Suprapubic skin (tissue), 4 donors: Measurements from ENCODE around the gene CAMK2A. TPM values are rescaled to one million over a fixed set of nuclear protein-coding genes. Genes with fewer than 3 reads are reported as not detected.

Experiments
- DNase-seq, 2 donors: peaks; one replicate each; pipeline ENCODE4 v3.0.0-alpha.2; 2019; ENCODE audit warnings: low spot score in 2 of 2
- H3K27ac ChIP-seq: fragments of 200-600 bp; sonication (generic); one replicate; pipeline ENCODE4 v1.5.1; 2019
- H3K27me3 ChIP-seq: fragments of 200-600 bp; sonication (generic); one replicate; pipeline ENCODE4 v1.5.1; 2019
- H3K36me3 ChIP-seq: fragments of 200-600 bp; sonication (generic); one replicate; pipeline ENCODE4 v1.5.1; 2019
- H3K4me1 ChIP-seq: fragments of 200-600 bp; sonication (generic); one replicate; pipeline ENCODE4 v1.5.1; 2019
- H3K4me3 ChIP-seq: fragments of 200-600 bp; sonication (generic); one replicate; pipeline ENCODE4 v1.5.1; 2019; ENCODE audit warnings: mild to moderate bottlenecking
- H3K9me3 ChIP-seq: fragments of 200-600 bp; sonication (generic); one replicate; pipeline ENCODE4 v1.5.1; 2019
- EP300 ChIP-seq: sonication (generic); formaldehyde crosslinking; IDR thresholded peaks from one replicate; pipeline ENCODE4 v1.6.1; 2017; ENCODE audit warnings: antibody characterized with exemption
- POLR2A ChIP-seq, 2 donors: fragments of 450-650 bp; IDR thresholded peaks; one replicate each; pipeline ENCODE4 v1.6.1; 2017; ENCODE audit warnings: antibody characterized with exemption in 2 of 2, mild to moderate bottlenecking in 2 of 2, moderate library complexity in 2 of 2
- POLR2AphosphoS5 ChIP-seq, 3 donors: sonication (generic); formaldehyde crosslinking; IDR thresholded peaks; one replicate each; pipeline ENCODE4 v1.6.1; 2017; ENCODE audit warnings: antibody characterized with exemption in 3 of 3
- WGBS: methylation state at CpG from one replicate; pipeline ENCODE4 v1.1.5; 2018; 5-methylcytosine and 5-hydroxymethylcytosine counted together
- total RNA-seq, 4 donors: library from RNA; depleted of rRNA; stranded (reverse); fragments of >200 nt; gene quantifications; one replicate each; pipeline ENCODE4 v1.1.0, GENCODE V29; 2016
- TF ChIP-seq, protein P1 (sequence below), 2 donors: fragments of 200-600 bp in 1 of 2; fragments of 450-650 bp in 1 of 2; sonication (generic) in 1 of 2; IDR thresholded peaks; one replicate each; pipeline ENCODE4 v1.5.1; 2016 to 2019; ENCODE audit warnings: antibody characterized with exemption in 2 of 2, mild to moderate bottlenecking in 1 of 2, moderate library complexity in 1 of 2

CAMK2A gene
- total RNA-seq, 4 donors from 2014 or later, result 0.26 to 0.64 TPM; not detected in 2

DNA sequence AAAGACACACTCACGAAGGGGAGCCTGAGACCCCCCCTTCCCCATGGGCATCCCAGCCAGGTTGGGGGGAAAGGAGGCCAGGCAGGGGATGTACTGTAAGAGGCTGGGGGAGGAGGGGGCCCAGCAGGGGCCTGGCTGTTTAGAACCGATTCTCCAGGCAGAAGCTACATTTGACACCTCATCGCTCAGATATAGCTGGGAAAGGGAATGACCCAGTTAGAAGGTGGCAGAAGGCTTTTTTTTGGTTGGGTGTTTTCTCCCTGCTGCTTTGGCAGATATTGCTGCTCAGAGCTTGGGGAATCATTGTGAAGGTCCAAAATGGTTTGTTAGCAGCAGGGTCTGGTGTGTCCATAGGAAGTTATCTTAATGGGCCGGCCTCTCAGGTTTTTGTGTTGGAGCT, 117.0 kb downstream of the CAMK2A start:
- WGBS, result 98% methylated on average over 3 of the region's 4 CpGs
- peaks cover 7% of the 10 kb centered on the region for H3K27me3 ChIP-seq
- TF ChIP-seq, protein P1, sequence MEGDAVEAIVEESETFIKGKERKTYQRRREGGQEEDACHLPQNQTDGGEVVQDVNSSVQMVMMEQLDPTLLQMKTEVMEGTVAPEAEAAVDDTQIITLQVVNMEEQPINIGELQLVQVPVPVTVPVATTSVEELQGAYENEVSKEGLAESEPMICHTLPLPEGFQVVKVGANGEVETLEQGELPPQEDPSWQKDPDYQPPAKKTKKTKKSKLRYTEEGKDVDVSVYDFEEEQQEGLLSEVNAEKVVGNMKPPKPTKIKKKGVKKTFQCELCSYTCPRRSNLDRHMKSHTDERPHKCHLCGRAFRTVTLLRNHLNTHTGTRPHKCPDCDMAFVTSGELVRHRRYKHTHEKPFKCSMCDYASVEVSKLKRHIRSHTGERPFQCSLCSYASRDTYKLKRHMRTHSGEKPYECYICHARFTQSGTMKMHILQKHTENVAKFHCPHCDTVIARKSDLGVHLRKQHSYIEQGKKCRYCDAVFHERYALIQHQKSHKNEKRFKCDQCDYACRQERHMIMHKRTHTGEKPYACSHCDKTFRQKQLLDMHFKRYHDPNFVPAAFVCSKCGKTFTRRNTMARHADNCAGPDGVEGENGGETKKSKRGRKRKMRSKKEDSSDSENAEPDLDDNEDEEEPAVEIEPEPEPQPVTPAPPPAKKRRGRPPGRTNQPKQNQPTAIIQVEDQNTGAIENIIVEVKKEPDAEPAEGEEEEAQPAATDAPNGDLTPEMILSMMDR (IDR thresholded peaks at IDR 0.05), result no peak
- H3K27ac ChIP-seq, result no peak overlapping the region
- H3K4me3 ChIP-seq, result no peak overlapping the region
- H3K4me1 ChIP-seq, result peaks cover 10% of the 10 kb centered on the region
- H3K9me3 ChIP-seq, result no peaks in the 10 kb centered on the region
- no peaks in the 10 kb centered on the region for H3K36me3 ChIP-seq
- DNase-seq, result no peak

DNA sequence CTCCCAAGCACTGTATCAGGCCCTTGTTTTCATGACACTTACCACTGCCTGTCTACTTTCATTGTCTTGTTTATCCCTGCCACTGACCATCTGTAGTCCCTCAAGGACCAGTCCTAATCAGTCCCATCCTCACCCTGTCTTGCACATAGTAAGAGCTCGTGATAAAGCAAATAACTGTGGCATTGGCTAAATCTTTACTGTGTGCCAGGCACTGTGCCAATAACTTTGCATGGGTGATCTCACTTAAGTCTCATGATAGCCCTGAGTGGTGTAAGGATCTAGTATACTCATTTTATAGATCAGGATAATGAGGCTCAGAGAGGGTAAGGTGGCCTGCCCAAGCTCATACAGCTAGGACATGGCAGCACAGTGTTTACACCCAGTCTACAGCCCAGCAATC, 117.4 kb downstream of the CAMK2A start:
- H3K27ac ChIP-seq, result no peak overlapping the region
- no peak for DNase-seq
- no peak overlapping the region for H3K4me3 ChIP-seq
- 93% methylated on average over 1 of the region's 1 CpG for WGBS
- peaks cover 11% of the 10 kb centered on the region for H3K27me3 ChIP-seq
- H3K9me3 ChIP-seq, result no peaks in the 10 kb centered on the region
- H3K36me3 ChIP-seq, result no peaks in the 10 kb centered on the region
- TF ChIP-seq, protein P1 (IDR thresholded peaks at IDR 0.05), result no peak
- TF ChIP-seq POLR2AphosphoS5 (IDR thresholded peaks at IDR 0.05) (no peak), POLR2A (IDR thresholded peaks at IDR 0.05) (no peak), EP300 (no peak)
- H3K4me1 ChIP-seq, result peaks cover 12% of the 10 kb centered on the region

Other genes with a start within 250 kb of the CAMK2A start
- 10 to 100 TPM in 3 of 4 donors, 1 to 10 TPM in 1; 9.9 to 39.7 (median 19.7) TPM for gene CSF1R, start 203.2 kb downstream of the CAMK2A start, total RNA-seq
- gene PDGFRB, start 133.9 kb downstream of the CAMK2A start, total RNA-seq, result 10 to 100 TPM; 23.8 to 51.4 (median 43.9) TPM
- under 1 TPM in 2 of 4 donors, not detected in 2; 0.26 to 0.76 TPM for gene CDX1, start 123.0 kb downstream of the CAMK2A start, total RNA-seq
- not detected for gene SLC6A7, start 99.7 kb downstream of the CAMK2A start, total RNA-seq
- 1 to 10 TPM; 2.7 to 5.4 (median 3.9) TPM for gene ARSI, start 13.1 kb upstream of the CAMK2A start, total RNA-seq
- 10 to 100 TPM; 32.1 to 54.2 (median 33.1) TPM for gene TCOF1, start 67.9 kb upstream of the CAMK2A start, total RNA-seq
- gene CD74, start 123.1 kb upstream of the CAMK2A start, total RNA-seq, result 1,000 to 10,000 TPM in 1 of 4 donors, 100 to 1,000 TPM in 3; 433 to 1,002 (median 776) TPM
- gene RPS14, start 160.0 kb upstream of the CAMK2A start, total RNA-seq, result 1,000 to 10,000 TPM; 1,684 to 3,537 (median 3,314) TPM
- 100 to 1,000 TPM in 3 of 4 donors, 10 to 100 TPM in 1; 94.6 to 157 (median 134) TPM for gene NDST1, start 218.4 kb upstream of the CAMK2A start, total RNA-seq